Spinal cord (tissue), 10 donors: ENCODE data around the gene RAPSN. TPM values are rescaled to one million over a fixed set of nuclear protein-coding genes. Genes with fewer than 3 reads are reported as not detected.
A peak's percentile ranks its signal among the peaks of the same experiment; 100 is the strongest.

Experiments
- DNase-seq, 6 donors: peaks; one replicate each; pipeline versions ENCODE4 v3.0.0 to v3.0.0-alpha.2; 2013 to 2015; ENCODE audit warnings: low spot score in 6 of 6, low read depth in 4 of 6
- H3K27ac ChIP-seq: one replicate; pipeline ENCODE4 v1.5.1; 2013; ENCODE audit warnings: low read depth, low read length, control low read depth
- H3K27me3 ChIP-seq: one replicate; pipeline ENCODE4 v1.6.1; 2013; ENCODE audit warnings: low read length; ENCODE audit not compliant: control insufficient read depth, insufficient read depth
- H3K36me3 ChIP-seq: one replicate; pipeline ENCODE4 v1.6.1; 2013; ENCODE audit warnings: low read length; ENCODE audit not compliant: control insufficient read depth, insufficient read depth
- H3K4me1 ChIP-seq: one replicate; pipeline ENCODE4 v1.6.1; 2013; ENCODE audit warnings: low read length; ENCODE audit not compliant: control insufficient read depth, insufficient read depth
- H3K4me3 ChIP-seq: one replicate; pipeline ENCODE4 v1.5.1; 2013; ENCODE audit warnings: low read depth, low read length, control low read depth
- H3K9me3 ChIP-seq: one replicate; pipeline ENCODE4 v1.6.1; 2013; ENCODE audit warnings: low read length; ENCODE audit not compliant: control insufficient read depth, insufficient read depth
- whole genome bisulfite sequencing: methylation state at CpG from one replicate; pipeline ENCODE4 v1.1.5; 2013; ENCODE audit warnings: missing lambda C conversion rate; ENCODE audit not compliant: insufficient coverage; 5-methylcytosine and 5-hydroxymethylcytosine counted together
- polyA plus RNA-seq, 2 donors: library from polyadenylated mRNA; unstranded; fragments of 120-200 nt; gene quantifications; one replicate each; pipeline ENCODE4 v1.2.1, GENCODE V29; 2013; ENCODE audit not compliant: insufficient read length in 2 of 2
- total RNA-seq, 2 donors: library from RNA; depleted of rRNA in 1 of 2; stranded (reverse); fragments of 120-200 nt in 1 of 2; fragments of >200 nt in 1 of 2; gene quantifications; one replicate each; pipeline versions ENCODE4 v1.2.3 to v1.2.4, GENCODE V29; 2013 to 2014
- donor health status: healthy.

Gene RAPSN
- total and polyA plus RNA-seq, 4 donors, result 0.11 to 0.18 TPM; not detected in 2

DNA sequence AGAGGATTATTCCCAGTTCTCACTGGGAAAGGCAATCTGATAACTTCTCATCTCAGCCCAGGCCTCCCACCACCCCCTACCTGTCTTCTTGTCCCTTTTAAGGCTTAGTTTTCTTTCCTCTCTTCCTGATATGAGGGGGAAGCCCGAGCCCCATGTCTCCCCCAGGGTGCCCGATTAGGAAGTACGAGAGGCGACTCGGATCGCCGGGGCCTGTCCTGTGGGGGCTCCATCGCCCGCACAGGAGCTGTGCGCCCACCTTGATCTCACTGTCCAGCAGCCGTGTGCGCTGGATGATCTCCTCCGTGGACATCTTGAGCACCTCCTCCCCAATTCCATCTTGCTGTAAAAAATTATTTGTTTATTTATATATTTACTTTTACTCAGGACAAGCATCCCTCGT, 23.3 kb downstream of the RAPSN start:
- peak overlapping the region; percentile 98 for H3K4me3 ChIP-seq
- H3K4me1 ChIP-seq, result peaks cover 22% of the 10 kb centered on the region
- DNase-seq, result no peak
- 0% methylated on average over 11 of the region's 14 CpGs for WGBS
- peaks cover 45% of the 10 kb centered on the region for H3K36me3 ChIP-seq
- no peaks in the 10 kb centered on the region for H3K9me3 ChIP-seq
- no peaks in the 10 kb centered on the region for H3K27me3 ChIP-seq
- H3K27ac ChIP-seq, result peak overlapping the region; percentile 93

GRCh38 chr11:47418454-47419259, 30.3 kb downstream of the RAPSN start:
- H3K27ac ChIP-seq, result no peak overlapping the region
- no peak overlapping the region for H3K4me3 ChIP-seq
- H3K36me3 ChIP-seq, result peaks cover 97% of the 10 kb centered on the region
- WGBS, result 90% methylated on average over 18 of the region's 23 CpGs
- H3K4me1 ChIP-seq, result peaks cover 19% of the 10 kb centered on the region
- no peak for DNase-seq
- H3K9me3 ChIP-seq, result no peaks in the 10 kb centered on the region
- H3K27me3 ChIP-seq, result no peaks in the 10 kb centered on the region

DNA sequence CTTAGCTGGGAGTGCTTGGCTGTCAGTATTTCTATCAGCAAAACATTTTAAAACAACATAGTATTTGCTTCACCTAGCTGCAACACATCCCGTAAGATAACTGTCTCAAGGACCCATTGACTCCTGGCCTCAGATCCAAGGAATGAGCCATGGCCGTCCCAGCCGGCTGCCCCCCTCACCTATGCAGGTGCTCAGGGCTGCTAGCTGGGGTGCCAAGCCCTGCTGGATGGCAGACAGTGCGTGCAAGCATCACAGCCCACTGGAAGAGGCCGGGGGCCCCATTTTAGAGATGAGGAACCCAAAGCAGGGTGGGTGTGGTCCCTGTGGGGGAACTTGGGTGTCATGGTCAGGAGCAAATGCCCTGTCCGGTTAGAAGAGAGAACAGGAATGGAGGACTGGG, 31.2 kb downstream of the RAPSN start:
- peaks cover 97% of the 10 kb centered on the region for H3K36me3 ChIP-seq
- DNase-seq, result no peak
- H3K4me1 ChIP-seq, result peaks cover 24% of the 10 kb centered on the region
- 81% methylated on average over 6 of the region's 6 CpGs for WGBS
- no peak overlapping the region for H3K4me3 ChIP-seq
- no peak overlapping the region for H3K27ac ChIP-seq
- H3K27me3 ChIP-seq, result no peaks in the 10 kb centered on the region
- no peaks in the 10 kb centered on the region for H3K9me3 ChIP-seq

- WGBS, result 36% methylated on average over 9 of the region's 13 CpGs
- no peaks in the 10 kb centered on the region for H3K27me3 ChIP-seq
- peak in 2 of 6 donors; percentile 46 to 80 for DNase-seq
- peaks cover 97% of the 10 kb centered on the region for H3K36me3 ChIP-seq
- peak overlapping the region; percentile 75 for H3K27ac ChIP-seq
- H3K4me3 ChIP-seq, result no peak overlapping the region
- peaks cover 33% of the 10 kb centered on the region for H3K4me1 ChIP-seq
- H3K9me3 ChIP-seq, result no peaks in the 10 kb centered on the region
These were observed 32.9 kb downstream of the RAPSN start for GRCh38 chr11:47415949-47416472.

DNA sequence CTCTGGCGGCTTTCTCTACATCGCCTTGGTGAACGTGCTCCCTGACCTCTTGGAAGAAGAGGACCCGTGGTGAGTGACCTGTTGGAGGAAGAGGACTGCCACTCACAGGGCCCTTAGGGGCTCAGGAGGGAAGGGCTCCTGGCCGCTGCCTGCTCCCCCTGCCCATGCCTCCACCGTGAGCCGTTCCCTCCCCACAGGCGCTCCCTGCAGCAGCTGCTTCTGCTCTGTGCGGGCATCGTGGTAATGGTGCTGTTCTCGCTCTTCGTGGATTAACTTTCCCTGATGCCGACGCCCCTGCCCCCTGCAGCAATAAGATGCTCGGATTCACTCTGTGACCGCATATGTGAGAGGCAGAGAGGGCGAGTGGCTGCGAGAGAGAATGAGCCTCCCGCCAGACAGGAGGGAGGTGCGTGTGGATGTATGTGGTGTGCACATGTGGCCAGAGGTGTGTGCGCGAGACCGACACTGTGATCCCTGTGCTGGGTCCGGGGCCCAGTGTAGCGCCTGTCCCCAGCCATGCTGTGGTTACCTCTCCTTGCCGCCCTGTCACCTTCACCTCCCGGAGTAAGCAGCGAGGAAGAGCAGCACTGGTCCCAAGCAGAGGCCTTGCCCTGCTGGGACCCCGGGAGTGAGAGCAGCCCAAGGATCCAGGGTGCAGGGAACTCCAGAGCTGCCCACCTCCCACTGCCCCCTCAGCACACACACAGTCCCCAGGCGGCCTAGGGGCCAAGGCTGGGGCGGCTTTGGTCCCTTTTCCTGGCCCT, 33.7 kb downstream of the RAPSN start:
- no peak overlapping the region for H3K4me3 ChIP-seq
- no peak for DNase-seq
- H3K9me3 ChIP-seq, result no peaks in the 10 kb centered on the region
- H3K4me1 ChIP-seq, result peaks cover 40% of the 10 kb centered on the region
- no peaks in the 10 kb centered on the region for H3K27me3 ChIP-seq
- H3K36me3 ChIP-seq, result peaks cover 97% of the 10 kb centered on the region
- WGBS, result 82% methylated on average over 31 of the region's 31 CpGs
- H3K27ac ChIP-seq, result peak overlapping the region; percentile 75

GRCh38 chr11:47414685-47415070, 34.3 kb downstream of the RAPSN start:
- Histone ChIP-seq H3K4me3 (no peak overlapping the region), H3K9me3 (no peaks in the 10 kb centered on the region), H3K27ac (no peak overlapping the region), H3K4me1 (peaks cover 46% of the 10 kb centered on the region), H3K36me3 (peaks cover 97% of the 10 kb centered on the region), H3K27me3 (no peaks in the 10 kb centered on the region)
- no peak for DNase-seq
- 93% methylated on average over 17 of the region's 19 CpGs for WGBS

DNA sequence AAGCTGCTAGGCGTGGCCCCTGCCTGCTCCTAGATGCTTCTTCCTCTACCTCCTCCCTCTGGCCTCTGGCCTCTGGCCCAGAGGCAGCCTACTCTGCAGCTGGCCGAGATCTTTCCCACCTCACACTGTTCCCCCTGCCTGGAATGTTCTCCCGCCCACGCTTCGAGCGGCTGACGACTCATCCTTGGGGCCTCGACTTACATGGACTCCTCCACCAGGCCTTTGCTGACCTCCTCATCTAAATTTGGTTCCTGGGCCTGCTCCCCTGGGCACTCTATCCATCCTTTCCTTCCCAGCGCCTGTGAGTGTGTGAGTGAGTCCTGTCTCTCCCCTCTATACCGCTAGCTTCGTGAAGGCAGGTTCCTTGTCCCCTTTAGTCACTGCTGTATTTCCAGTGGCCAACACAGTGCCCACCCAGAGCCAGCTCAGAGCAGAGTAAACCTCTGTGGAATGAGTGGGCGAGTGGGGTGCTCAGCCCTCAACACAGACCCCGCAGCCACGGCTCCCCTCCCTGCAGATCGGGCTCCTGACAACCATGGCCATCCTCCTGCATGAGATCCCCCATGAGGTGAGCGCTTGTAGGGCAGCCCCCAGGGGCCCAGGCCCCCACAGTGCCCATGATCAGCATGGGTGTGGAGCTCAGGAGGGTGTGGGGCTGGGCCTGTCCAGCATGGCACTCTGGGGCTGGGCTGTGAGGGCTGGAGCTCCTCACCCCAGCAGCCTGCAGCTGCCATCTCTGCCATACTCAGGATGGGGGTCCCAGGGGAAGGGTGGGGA, 34.8 kb downstream of the RAPSN start:
- Histone ChIP-seq H3K9me3 (no peaks in the 10 kb centered on the region), H3K27ac (no peak overlapping the region), H3K4me3 (no peak overlapping the region), H3K4me1 (peaks cover 52% of the 10 kb centered on the region), H3K27me3 (no peaks in the 10 kb centered on the region), H3K36me3 (peaks cover 93% of the 10 kb centered on the region)
- peak in 1 of 6 donors; percentile 0 for DNase-seq
- whole genome bisulfite sequencing, result 89% methylated on average over 10 of the region's 16 CpGs

GRCh38 chr11:47413351-47413750, 35.6 kb downstream of the RAPSN start:
- no peak for DNase-seq
- no peak overlapping the region for H3K4me3 ChIP-seq
- H3K36me3 ChIP-seq, result peaks cover 86% of the 10 kb centered on the region
- no peaks in the 10 kb centered on the region for H3K27me3 ChIP-seq
- 87% methylated on average over 12 of the region's 13 CpGs for WGBS
- H3K4me1 ChIP-seq, result peaks cover 56% of the 10 kb centered on the region
- no peak overlapping the region for H3K27ac ChIP-seq
- no peaks in the 10 kb centered on the region for H3K9me3 ChIP-seq
